GM12801 (cell line): Measurements from ENCODE around the gene RASGRF2.

ENCODE experiments used
- TF ChIP-seq, protein P1 (sequence below): IDR thresholded peaks from one replicate; pipeline ENCODE4 v1.5.1; 2011; ENCODE audit warnings: control low read depth; ENCODE audit not compliant: insufficient read length; ENCODE audit errors: extremely low read depth

The RASGRF2 gene

GRCh38 chr5:80967500-80968181 is 7.5 kb downstream of the RASGRF2 start:
- TF ChIP-seq, protein P1, sequence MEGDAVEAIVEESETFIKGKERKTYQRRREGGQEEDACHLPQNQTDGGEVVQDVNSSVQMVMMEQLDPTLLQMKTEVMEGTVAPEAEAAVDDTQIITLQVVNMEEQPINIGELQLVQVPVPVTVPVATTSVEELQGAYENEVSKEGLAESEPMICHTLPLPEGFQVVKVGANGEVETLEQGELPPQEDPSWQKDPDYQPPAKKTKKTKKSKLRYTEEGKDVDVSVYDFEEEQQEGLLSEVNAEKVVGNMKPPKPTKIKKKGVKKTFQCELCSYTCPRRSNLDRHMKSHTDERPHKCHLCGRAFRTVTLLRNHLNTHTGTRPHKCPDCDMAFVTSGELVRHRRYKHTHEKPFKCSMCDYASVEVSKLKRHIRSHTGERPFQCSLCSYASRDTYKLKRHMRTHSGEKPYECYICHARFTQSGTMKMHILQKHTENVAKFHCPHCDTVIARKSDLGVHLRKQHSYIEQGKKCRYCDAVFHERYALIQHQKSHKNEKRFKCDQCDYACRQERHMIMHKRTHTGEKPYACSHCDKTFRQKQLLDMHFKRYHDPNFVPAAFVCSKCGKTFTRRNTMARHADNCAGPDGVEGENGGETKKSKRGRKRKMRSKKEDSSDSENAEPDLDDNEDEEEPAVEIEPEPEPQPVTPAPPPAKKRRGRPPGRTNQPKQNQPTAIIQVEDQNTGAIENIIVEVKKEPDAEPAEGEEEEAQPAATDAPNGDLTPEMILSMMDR = no peak

- TF ChIP-seq, protein P1 = no peak
Observed at GRCh38 chr5:80973027-80973426, 12.9 kb downstream of the RASGRF2 start.

GRCh38 chr5:80975065-80975464 is 14.9 kb downstream of the RASGRF2 start:
- TF ChIP-seq, protein P1 = no peak

DNA sequence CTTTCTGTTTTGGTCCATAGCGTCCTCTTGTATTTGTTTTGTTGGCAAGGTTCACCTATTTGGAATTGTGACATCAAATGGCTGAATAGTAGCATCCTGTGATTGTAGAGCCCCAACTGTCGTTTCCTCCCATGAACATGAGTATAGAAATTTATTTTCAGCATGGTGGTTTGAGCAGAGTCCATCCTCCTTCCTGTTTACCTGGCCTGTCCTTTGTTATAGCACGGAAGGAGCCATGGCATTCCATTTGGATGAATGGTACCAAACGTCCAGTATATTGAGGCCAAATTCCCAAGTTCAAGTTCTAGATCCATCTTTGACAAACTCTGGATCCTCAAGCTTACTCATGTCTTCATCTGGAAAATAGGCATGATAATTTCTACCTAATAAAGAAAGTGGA is 16.8 kb downstream of the RASGRF2 start:
- TF ChIP-seq, protein P1 = no peak

GRCh38 chr5:80977764-80978163 is 17.6 kb downstream of the RASGRF2 start:
- TF ChIP-seq, protein P1 = no peak

DNA sequence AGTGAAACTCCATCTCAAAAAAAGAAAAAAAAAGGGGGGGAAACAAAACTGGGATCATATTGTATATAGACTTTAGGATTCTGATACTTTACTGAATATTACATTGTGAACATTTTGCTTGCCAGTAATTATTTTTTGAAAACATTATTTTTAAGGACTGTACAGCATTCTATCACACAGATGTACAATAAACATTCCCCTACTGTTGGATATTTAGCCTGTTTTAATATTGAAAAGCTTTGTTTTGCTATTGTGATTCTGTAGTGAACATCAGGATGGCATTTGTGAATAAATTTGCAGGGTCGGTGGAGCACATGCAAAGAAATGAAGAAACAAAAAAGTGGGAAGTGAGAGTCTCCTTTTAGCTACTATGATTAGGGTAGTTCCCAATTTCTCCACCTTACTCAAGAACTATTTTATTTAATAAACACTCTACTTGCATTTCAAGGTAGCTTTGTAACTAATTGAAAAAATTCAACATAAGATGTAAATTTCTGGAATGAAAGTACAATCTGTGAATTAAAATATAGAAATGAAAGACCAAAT is 18.7 kb downstream of the RASGRF2 start:
- TF ChIP-seq, protein P1 = no peak

GRCh38 chr5:80982093-80982492 is 21.9 kb downstream of the RASGRF2 start:
- TF ChIP-seq, protein P1 = no peak
